ENCODE measurements around the gene ASPHD2.
"Not testable (repeated sequence)": the region's sequence is repeated elsewhere in the genome, so short reads cannot be mapped to it uniquely, and the experiment has no call there.

Gene ASPHD2

GRCh38 chr22:26416670-26417276 lies 12.3 kb upstream of the ASPHD2 start:
- DNase-seq: peak; percentile 91

GRCh38 chr22:26417406-26417805 lies 11.7 kb upstream of the ASPHD2 start:
- no peak for DNase-seq

GRCh38 chr22:26418620-26419019 lies 10.4 kb upstream of the ASPHD2 start:
- DNase-seq: no peak

- no peak for DNase-seq
Measured at GRCh38 chr22:26426924-26427323, 2.1 kb upstream of the ASPHD2 start.

GRCh38 chr22:26429458-26430286 lies 612 bp downstream of the ASPHD2 start:
- DNase-seq: no peak

GRCh38 chr22:26430600-26430999 lies 1.5 kb downstream of the ASPHD2 start:
- DNase-seq: no peak

- DNase-seq: peak; percentile 30
Measured at GRCh38 chr22:26431261-26431995, 2.4 kb downstream of the ASPHD2 start.

GRCh38 chr22:26432619-26433311 lies 3.7 kb downstream of the ASPHD2 start:
- no peak for DNase-seq

- DNase-seq: no peak
Measured at GRCh38 chr22:26433805-26434204, 4.7 kb downstream of the ASPHD2 start.

GRCh38 chr22:26435327-26436093 lies 6.5 kb downstream of the ASPHD2 start:
- DNase-seq: no peak

- DNase-seq: no peak
Measured at GRCh38 chr22:26436903-26437515, 7.9 kb downstream of the ASPHD2 start.

- no peak for DNase-seq
Measured at GRCh38 chr22:26437694-26438392, 8.8 kb downstream of the ASPHD2 start.

- DNase-seq: not testable (repeated sequence)
Measured at GRCh38 chr22:26438776-26439175, 9.7 kb downstream of the ASPHD2 start.

GRCh38 chr22:26439559-26439958 lies 10.5 kb downstream of the ASPHD2 start:
- DNase-seq: no peak

- DNase-seq: peak; percentile 11
Measured at GRCh38 chr22:26442086-26442756, 13.2 kb downstream of the ASPHD2 start.

GRCh38 chr22:26443901-26444690 lies 15.0 kb downstream of the ASPHD2 start:
- DNase-seq: no peak

GRCh38 chr22:26444777-26445176 lies 15.7 kb downstream of the ASPHD2 start:
- no peak for DNase-seq

GRCh38 chr22:26445577-26446275 lies 16.7 kb downstream of the ASPHD2 start:
- no peak for DNase-seq

Data from fibroblast of skin of right biceps (primary cell).